GM19328 (cell line): ENCODE results near the gene BTN1A1.

Experiments
- ATAC-seq: cut with Tn5 transposase; IDR thresholded peaks from one replicate; pipeline ENCODE4 v1.9.1; 2021; ENCODE audit warnings: mild to moderate bottlenecking, moderate library complexity; ENCODE audit not compliant: unreplicated experiment

The BTN1A1 gene

GRCh38 chr6:26556263-26557070 lies 56.4 kb downstream of the BTN1A1 start:
- no peak for ATAC-seq
